Peyer's patch (tissue), 4 donors: ENCODE data around the gene C6orf163. TPM values are rescaled to one million over a fixed set of nuclear protein-coding genes. Genes with fewer than 3 reads are reported as not detected.

Source experiments
- DNase-seq, 3 donors: peaks; one replicate each; pipeline ENCODE4 v3.0.0-alpha.2; 2017 to 2019
- H3K27ac ChIP-seq, 4 donors: fragments of 200-600 bp; sonication (generic); one replicate each; pipeline ENCODE4 v1.5.1; 2016 to 2019
- H3K27me3 ChIP-seq, 2 donors: fragments of 200-600 bp; sonication (generic); one replicate each; pipeline ENCODE4 v1.5.1; 2019
- H3K36me3 ChIP-seq, 3 donors: fragments of 200-600 bp; sonication (generic); one replicate each; pipeline ENCODE4 v1.5.1; 2016 to 2019
- H3K4me1 ChIP-seq, 4 donors: fragments of 200-600 bp; sonication (generic); one replicate each; pipeline ENCODE4 v1.5.1; 2016 to 2019
- H3K4me3 ChIP-seq, 4 donors: fragments of 200-600 bp; sonication (generic); 1 replicate in 3 of 4; 2 replicates in 1 of 4; pipeline ENCODE4 v1.5.1; 2016 to 2019; ENCODE audit warnings: mild to moderate bottlenecking in 1 of 4
- H3K9me3 ChIP-seq, 4 donors: fragments of 200-600 bp; sonication (generic); one replicate each; pipeline ENCODE4 v1.5.1; 2016 to 2019; ENCODE audit warnings: mild to moderate bottlenecking in 1 of 4
- POLR2A ChIP-seq, 2 donors: fragments of 450-650 bp; IDR thresholded peaks; one replicate each; pipeline ENCODE4 v1.5.1; 2017; ENCODE audit warnings: antibody characterized with exemption in 2 of 2, mild to moderate bottlenecking in 2 of 2, moderate library complexity in 2 of 2
- total RNA-seq, 4 donors: library from RNA; depleted of rRNA; stranded (reverse); fragments of >200 nt; gene quantifications; one replicate each; pipeline ENCODE4 v1.1.0, GENCODE V29; 2016
- TF ChIP-seq, protein P1 (sequence below), 6 experiments: fragments of 450-650 bp in 4 of 6; fragments of 200-600 bp in 2 of 6; sonication (generic) in 1 of 6; IDR thresholded peaks; one replicate each; pipeline ENCODE4 v1.5.1; 2017 to 2019; ENCODE audit warnings: antibody characterized with exemption in 6 of 6, mild to moderate bottlenecking in 3 of 6, moderate library complexity in 1 of 6

C6orf163 gene
- total RNA-seq, 4 donors from 2014 or later: 5.4 to 13.2 (median 7.4) TPM

GRCh38 chr6:87333591-87334181 lies 10.9 kb upstream of the C6orf163 start:
- H3K4me3 ChIP-seq: no peak overlapping the region
- no peaks in the 10 kb centered on the region for H3K9me3 ChIP-seq
- H3K27ac ChIP-seq: no peak overlapping the region
- no peaks in the 10 kb centered on the region for H3K27me3 ChIP-seq
- H3K36me3 ChIP-seq: no peaks in the 10 kb centered on the region
- H3K4me1 ChIP-seq: no peaks in the 10 kb centered on the region
- no peak for TF ChIP-seq POLR2A (IDR thresholded peaks at IDR 0.05)
- TF ChIP-seq, protein P1, sequence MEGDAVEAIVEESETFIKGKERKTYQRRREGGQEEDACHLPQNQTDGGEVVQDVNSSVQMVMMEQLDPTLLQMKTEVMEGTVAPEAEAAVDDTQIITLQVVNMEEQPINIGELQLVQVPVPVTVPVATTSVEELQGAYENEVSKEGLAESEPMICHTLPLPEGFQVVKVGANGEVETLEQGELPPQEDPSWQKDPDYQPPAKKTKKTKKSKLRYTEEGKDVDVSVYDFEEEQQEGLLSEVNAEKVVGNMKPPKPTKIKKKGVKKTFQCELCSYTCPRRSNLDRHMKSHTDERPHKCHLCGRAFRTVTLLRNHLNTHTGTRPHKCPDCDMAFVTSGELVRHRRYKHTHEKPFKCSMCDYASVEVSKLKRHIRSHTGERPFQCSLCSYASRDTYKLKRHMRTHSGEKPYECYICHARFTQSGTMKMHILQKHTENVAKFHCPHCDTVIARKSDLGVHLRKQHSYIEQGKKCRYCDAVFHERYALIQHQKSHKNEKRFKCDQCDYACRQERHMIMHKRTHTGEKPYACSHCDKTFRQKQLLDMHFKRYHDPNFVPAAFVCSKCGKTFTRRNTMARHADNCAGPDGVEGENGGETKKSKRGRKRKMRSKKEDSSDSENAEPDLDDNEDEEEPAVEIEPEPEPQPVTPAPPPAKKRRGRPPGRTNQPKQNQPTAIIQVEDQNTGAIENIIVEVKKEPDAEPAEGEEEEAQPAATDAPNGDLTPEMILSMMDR (IDR thresholded peaks at IDR 0.05): no peak
- no peak for DNase-seq

DNA sequence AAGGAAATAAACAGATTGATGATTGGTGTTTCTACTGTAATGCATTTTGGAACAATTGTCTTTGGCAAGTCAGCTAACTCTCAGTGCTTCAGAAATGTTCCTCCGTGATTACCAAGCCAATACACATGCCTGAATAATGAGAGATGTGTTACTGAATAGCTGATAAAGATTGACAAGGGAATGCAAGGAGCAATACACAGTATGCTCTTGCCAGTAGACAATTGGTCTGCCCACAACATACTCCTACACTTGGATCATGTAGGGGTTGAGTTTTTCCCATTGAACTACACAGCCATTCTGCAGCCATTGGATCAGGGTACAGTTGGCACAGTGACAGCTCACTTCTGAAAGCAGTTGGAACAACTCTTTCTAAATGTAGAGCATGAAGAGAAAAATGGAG lies 9.9 kb upstream of the C6orf163 start:
- no peak for DNase-seq
- H3K27ac ChIP-seq: no peak overlapping the region

GRCh38 chr6:87336367-87336766 lies 8.2 kb upstream of the C6orf163 start:
- no peak overlapping the region for H3K27ac ChIP-seq
- TF ChIP-seq POLR2A (IDR thresholded peaks at IDR 0.05): no peak
- TF ChIP-seq, protein P1 (IDR thresholded peaks at IDR 0.05): no peak
- no peaks in the 10 kb centered on the region for H3K36me3 ChIP-seq
- DNase-seq: no peak
- no peaks in the 10 kb centered on the region for H3K4me1 ChIP-seq
- no peaks in the 10 kb centered on the region for H3K9me3 ChIP-seq
- H3K4me3 ChIP-seq: no peak overlapping the region
- H3K27me3 ChIP-seq: no peaks in the 10 kb centered on the region

More for the DNA sequence above, 9.9 kb upstream of the C6orf163 start:
- Histone ChIP-seq H3K4me3 (no peak overlapping the region), H3K4me1 (no peaks in the 10 kb centered on the region), H3K36me3 (no peaks in the 10 kb centered on the region), H3K9me3 (no peaks in the 10 kb centered on the region), H3K27me3 (no peaks in the 10 kb centered on the region)
- TF ChIP-seq POLR2A (IDR thresholded peaks at IDR 0.05): no peak
- TF ChIP-seq, protein P1 (IDR thresholded peaks at IDR 0.05): no peak

DNA sequence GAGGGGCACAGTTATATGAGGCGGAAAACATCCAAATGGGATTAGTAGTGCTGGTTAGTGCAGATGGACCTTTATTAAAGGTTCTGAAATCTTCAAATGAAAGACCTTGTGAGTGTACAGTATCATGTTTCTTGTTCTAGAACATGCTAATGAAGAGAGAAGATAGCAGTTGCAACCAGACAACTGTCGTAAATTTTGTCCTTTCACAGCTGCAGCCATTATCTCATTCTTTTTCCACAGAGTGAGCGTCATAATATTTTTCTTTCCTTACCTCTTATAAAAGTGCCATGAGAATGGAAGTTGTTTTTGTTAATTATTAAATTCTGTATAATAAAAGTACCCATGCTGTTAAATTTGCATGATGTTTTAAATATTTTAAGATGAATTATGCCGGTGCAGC lies 4.4 kb upstream of the C6orf163 start:
- Histone ChIP-seq H3K27ac (no peak overlapping the region), H3K4me3 (no peak overlapping the region), H3K27me3 (no peaks in the 10 kb centered on the region), H3K4me1 (no peaks in the 10 kb centered on the region), H3K36me3 (no peaks in the 10 kb centered on the region), H3K9me3 (no peaks in the 10 kb centered on the region)
- DNase-seq: no peak
- TF ChIP-seq, protein P1 (IDR thresholded peaks at IDR 0.05): no peak
- no peak for TF ChIP-seq POLR2A (IDR thresholded peaks at IDR 0.05)

DNA sequence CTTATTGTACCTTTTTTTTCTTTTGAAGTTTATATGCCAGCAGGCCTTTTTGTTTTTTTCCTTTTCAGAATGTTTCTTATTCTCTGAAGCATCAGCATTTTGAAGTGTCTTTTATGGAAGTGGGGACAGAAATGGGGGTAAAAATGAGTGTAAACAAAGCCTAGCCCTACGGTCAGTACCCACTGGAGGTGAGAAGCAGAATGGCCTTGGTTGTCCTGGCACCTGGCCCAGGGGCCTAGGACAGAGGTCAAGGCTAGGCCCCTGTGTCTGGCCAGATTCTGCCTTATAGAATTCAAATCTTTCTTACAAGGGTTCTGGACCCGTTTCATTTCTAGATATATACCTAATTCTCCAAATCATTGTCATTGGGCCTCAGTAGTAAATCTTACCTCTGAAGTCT lies 3.5 kb upstream of the C6orf163 start:
- DNase-seq: no peak
- Histone ChIP-seq H3K4me1 (no peaks in the 10 kb centered on the region), H3K27me3 (no peaks in the 10 kb centered on the region), H3K4me3 (no peak overlapping the region), H3K9me3 (no peaks in the 10 kb centered on the region), H3K27ac (no peak overlapping the region), H3K36me3 (no peaks in the 10 kb centered on the region)
- TF ChIP-seq POLR2A (IDR thresholded peaks at IDR 0.05): no peak
- TF ChIP-seq, protein P1 (IDR thresholded peaks at IDR 0.05): no peak

DNA sequence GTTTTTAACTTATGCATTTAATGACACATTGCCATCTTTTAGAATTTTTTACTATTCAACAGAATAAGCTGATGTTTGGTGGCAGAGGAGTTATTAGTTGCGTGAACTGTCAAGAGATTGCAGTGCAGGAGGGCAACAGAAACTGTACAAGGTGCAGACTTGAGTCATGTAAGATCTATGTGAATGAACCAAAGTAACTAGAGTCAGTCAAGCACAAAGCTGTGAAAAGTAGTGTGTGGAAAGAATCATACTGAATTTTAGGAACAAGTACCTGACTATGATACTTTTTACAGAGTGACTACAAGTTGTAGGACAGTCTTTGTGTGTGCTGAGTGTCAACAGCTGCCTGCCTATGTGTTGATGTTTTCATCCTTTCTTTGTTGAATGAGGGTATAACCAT lies 2.7 kb upstream of the C6orf163 start:
- H3K27ac ChIP-seq: no peak overlapping the region
- no peaks in the 10 kb centered on the region for H3K27me3 ChIP-seq
- TF ChIP-seq, protein P1 (IDR thresholded peaks at IDR 0.05): no peak
- TF ChIP-seq POLR2A (IDR thresholded peaks at IDR 0.05): no peak
- H3K4me3 ChIP-seq: no peak overlapping the region
- no peak for DNase-seq
- H3K36me3 ChIP-seq: no peaks in the 10 kb centered on the region
- no peaks in the 10 kb centered on the region for H3K4me1 ChIP-seq
- no peaks in the 10 kb centered on the region for H3K9me3 ChIP-seq
